ENCODE results near the gene STK24. TPM values are rescaled to one million over a fixed set of nuclear protein-coding genes. Genes with fewer than 3 reads are reported as not detected.

The STK24 gene
- polyA plus RNA-seq, 2 of the 4 experiments (the other 2 are of a cell fraction): 46.1 to 55.6 TPM

GRCh38 chr13:98535501-98536354 is 41.2 kb downstream of the STK24 start:
- CTCF ChIA-PET: interaction anchor here (0.6 to 1.6 kb wide), 3 partner anchors 15 to 67 kb away, joined by 3 read pairs; no protein-coding TSS in a partner anchor
- H3K4me3 ChIP-seq: no peak overlapping the region
- 77% methylated on average over 13 of the region's 13 CpGs for WGBS (ENCODE audit: missing lambda C conversion rate)
- no peaks in the 10 kb centered on the region for H3K9me3 ChIP-seq
- FAIRE-seq (no peak), ATAC-seq (peak in 1 of 2 experiments; percentile 20; a peak in 2 of 6 replicates), DNase-seq (ENCODE audit: low read depth in 1 of 2, low spot score in 1 of 2) (no peak)
- no peak for TF ChIP-seq POLR2AphosphoS2 (conservative IDR thresholded peaks at IDR 0.05; ENCODE audit: low read length)
- no peak for TF ChIP-seq EHMT2 (IDR thresholded peaks at IDR 0.05; ENCODE audit: low read depth)
- no peak for TF ChIP-seq EP300 (IDR thresholded peaks at IDR 0.05)
- TF ChIP-seq JUN (IDR thresholded peaks at IDR 0.05): no peak
- TF ChIP-seq CTCF (IDR thresholded peaks at IDR 0.05): no peak
- no peak for TF ChIP-seq BCL3 (IDR thresholded peaks at IDR 0.05)
- TF ChIP-seq FOSB (CRISPR knock-in tag; IDR thresholded peaks at IDR 0.05): no peak
- no peak overlapping the region for H3K27ac ChIP-seq
- no peak overlapping the region for H3K4me2 ChIP-seq
- POLR2A ChIA-PET: no interaction called here
- H3K4me1 ChIP-seq: peaks cover 14% of the 10 kb centered on the region; the same call in 2 of the 3 replicates

- H3K4me2 ChIP-seq: no peak overlapping the region
- H3K4me1 ChIP-seq: peaks cover 14% of the 10 kb centered on the region; the same call in 2 of the 3 replicates
- H3K4me3 ChIP-seq: no peak overlapping the region
- DNase-seq (ENCODE audit: low read depth in 1 of 2, low spot score in 1 of 2): no peak
- 85% methylated on average over 7 of the region's 7 CpGs for WGBS (ENCODE audit: missing lambda C conversion rate)
- ChIA-PET CTCF (interaction anchor here (1.6 kb wide), 1 partner anchor 35 kb away, joined by 3 read pairs; no protein-coding TSS in a partner anchor), POLR2A (no interaction called here)
- H3K27ac ChIP-seq: no peak overlapping the region
- no peak for FAIRE-seq
- TF ChIP-seq RFX5 (IDR thresholded peaks at IDR 0.05): no peak
- TF ChIP-seq TFCP2L1 (CRISPR knock-in tag; IDR thresholded peaks at IDR 0.05): no peak
- TF ChIP-seq PHF8 (IDR thresholded peaks at IDR 0.05; ENCODE audit: borderline replicate concordance, low read depth): no peak
- TF ChIP-seq POLR2AphosphoS2 (conservative IDR thresholded peaks at IDR 0.05; ENCODE audit: low read length): no peak
- TF ChIP-seq JUN (IDR thresholded peaks at IDR 0.05): no peak
- no peak for TF ChIP-seq ELK1 (IDR thresholded peaks at IDR 0.05; ENCODE audit: low read depth, low read length)
- TF ChIP-seq CBX2 (IDR thresholded peaks at IDR 0.05; ENCODE audit: borderline replicate concordance, low read depth): no peak
- no peak for TF ChIP-seq EP300 (IDR thresholded peaks at IDR 0.05)
- no peak for TF ChIP-seq HOXB5 (CRISPR knock-in tag; IDR thresholded peaks at IDR 0.05)
- no peak for TF ChIP-seq E2F6 (IDR thresholded peaks at IDR 0.05; ENCODE audit: borderline replicate concordance, low read depth)
- no peak for TF ChIP-seq KDM1A (IDR thresholded peaks at IDR 0.05; ENCODE audit: low read depth)
- no peak for ATAC-seq
- no peaks in the 10 kb centered on the region for H3K9me3 ChIP-seq
Measured at GRCh38 chr13:98534821-98535220, 42.1 kb downstream of the STK24 start.

- 95% methylated on average over 9 of the region's 9 CpGs for WGBS (ENCODE audit: missing lambda C conversion rate)
- ATAC-seq (no peak), FAIRE-seq (no peak), DNase-seq (ENCODE audit: low read depth in 1 of 2, low spot score in 1 of 2) (no peak)
- Histone ChIP-seq H3K4me2 (no peak overlapping the region), H3K27ac (no peak overlapping the region), H3K4me1 (peaks cover 14% of the 10 kb centered on the region; the same call in 2 of the 3 replicates), H3K4me3 (no peak overlapping the region), H3K9me3 (no peaks in the 10 kb centered on the region)
- POLR2A ChIA-PET: no interaction called here
- CTCF ChIA-PET: interaction anchor here (1.6 kb wide), 1 partner anchor 36 kb away, joined by 3 read pairs; no protein-coding TSS in a partner anchor
- TF ChIP-seq JUN (IDR thresholded peaks at IDR 0.05) (no peak), CBX2 (IDR thresholded peaks at IDR 0.05; ENCODE audit: borderline replicate concordance, low read depth) (no peak), TFCP2L1 (CRISPR knock-in tag; IDR thresholded peaks at IDR 0.05) (no peak), RAD21 (conservative IDR thresholded peaks at IDR 0.05 in 1 of 2, IDR thresholded peaks at IDR 0.05 in 1 of 2) (no peak), RCOR1 (IDR thresholded peaks at IDR 0.05; ENCODE audit: low read depth, low read length) (no peak), FOSB (CRISPR knock-in tag; IDR thresholded peaks at IDR 0.05) (no peak), EHMT2 (IDR thresholded peaks at IDR 0.05; ENCODE audit: low read depth) (no peak), ZC3H11A (IDR thresholded peaks at IDR 0.05) (no peak), CBX8 (IDR thresholded peaks at IDR 0.05) (no peak), EP300 (IDR thresholded peaks at IDR 0.05) (no peak), BHLHE40 (IDR thresholded peaks at IDR 0.05; ENCODE audit: low read depth, low read length) (no peak), CHD2 (IDR thresholded peaks at IDR 0.05; ENCODE audit: low read length, partially characterized antibody) (no peak), ELK1 (IDR thresholded peaks at IDR 0.05; ENCODE audit: low read depth, low read length) (no peak), E2F6 (IDR thresholded peaks at IDR 0.05; ENCODE audit: borderline replicate concordance, low read depth) (no peak), POLR2A (IDR thresholded peaks at IDR 0.05; ENCODE audit: low read length) (no peak), RFX5 (IDR thresholded peaks at IDR 0.05) (no peak), USF2 (IDR thresholded peaks at IDR 0.05) (no peak)
Measured at GRCh38 chr13:98533912-98534311, 43.0 kb downstream of the STK24 start.

Measured in A549 (cell line).